Esophagus muscularis mucosa (tissue), 4 donors: ENCODE results near the gene VMP1. TPM values are rescaled to one million over a fixed set of nuclear protein-coding genes. Genes with fewer than 3 reads are reported as not detected.
"Not testable (repeated sequence)": the region's sequence is repeated elsewhere in the genome, so short reads cannot be mapped to it uniquely, and the experiment has no call there.

ENCODE experiments used
- DNase-seq: peaks from one replicate; pipeline ENCODE4 v3.0.0-alpha.2; 2017; ENCODE audit errors: extremely low spot score
- H3K27ac ChIP-seq, 4 donors: fragments of 200-600 bp; sonication (generic); replicated peaks in 1 of 4; 1 replicate in 3 of 4; 2 replicates in 1 of 4; pipeline ENCODE4 v1.5.1; 2016 to 2019; ENCODE audit warnings: mild to moderate bottlenecking in 1 of 4
- H3K27me3 ChIP-seq, 4 donors: fragments of 200-600 bp; sonication (generic); one replicate each; pipeline versions ENCODE4 v1.5.1 to v1.6.0; 2016 to 2019
- H3K36me3 ChIP-seq, 4 donors: fragments of 200-600 bp; sonication (generic); one replicate each; pipeline ENCODE4 v1.5.1; 2016 to 2019
- H3K4me1 ChIP-seq, 4 donors: fragments of 200-600 bp; sonication (generic); one replicate each; pipeline ENCODE4 v1.5.1; 2016 to 2019
- H3K4me3 ChIP-seq, 4 donors: fragments of 200-600 bp; sonication (generic); 1 replicate in 2 of 4; 2 replicates in 2 of 4; pipeline ENCODE4 v1.5.1; 2016 to 2019; ENCODE audit warnings: mild to moderate bottlenecking in 4 of 4, moderate library complexity in 1 of 4
- H3K9me3 ChIP-seq, 4 donors: fragments of 200-600 bp; sonication (generic); 1 replicate in 3 of 4; 2 replicates in 1 of 4; pipeline ENCODE4 v1.5.1; 2016 to 2019
- CTCF ChIP-seq, 3 experiments: fragments of 200-600 bp in 2 of 3; fragments of 450-650 bp in 1 of 3; sonication (generic) in 2 of 3; IDR thresholded peaks; one replicate each; pipeline ENCODE4 v1.5.1; 2017 to 2019; ENCODE audit warnings: antibody characterized with exemption in 3 of 3, mild to moderate bottlenecking in 2 of 3, moderate library complexity in 1 of 3
- EP300 ChIP-seq: sonication (generic); formaldehyde crosslinking; IDR thresholded peaks from one replicate; pipeline ENCODE4 v1.6.1; 2017; ENCODE audit warnings: antibody characterized with exemption
- POLR2A ChIP-seq: fragments of 450-650 bp; IDR thresholded peaks from one replicate; pipeline ENCODE4 v1.6.1; 2017; ENCODE audit warnings: antibody characterized with exemption, moderate library complexity, mild to moderate bottlenecking, low read depth
- POLR2AphosphoS5 ChIP-seq, 2 donors: sonication (generic); formaldehyde crosslinking; IDR thresholded peaks; one replicate each; pipeline ENCODE4 v1.6.1; 2017; ENCODE audit warnings: antibody characterized with exemption in 2 of 2
- WGBS: methylation state at CpG from one replicate; pipeline ENCODE4 v1.1.5; 2018; 5-methylcytosine and 5-hydroxymethylcytosine counted together
- intact Hi-C: fragments of 100-400 bp; cut with DNase I; formaldehyde crosslinking; loops from one replicate; pipeline ENCODE4 v1.15.1; 2023
- total RNA-seq, 4 donors: library from RNA; depleted of rRNA; stranded (reverse); fragments of >200 nt; gene quantifications; one replicate each; pipeline versions ENCODE4 v1.1.0 to v1.2.1, GENCODE V29; 2016

Gene VMP1
- total RNA-seq, 4 donors from 2014 or later = 47.3 to 137 (median 59.6) TPM

GRCh38 chr17:59791603-59792457, 84.4 kb downstream of the VMP1 start:
- 88% methylated on average over 7 of the region's 7 CpGs for WGBS
- Histone ChIP-seq H3K4me3 (no peak overlapping the region), H3K27me3 (no peaks in the 10 kb centered on the region), H3K9me3 (no peaks in the 10 kb centered on the region), H3K36me3 (peaks cover 0 to 10% (median 0%) of the 10 kb centered on the region in 4 donors), H3K4me1 (peaks cover 10 to 28% (median 20%) of the 10 kb centered on the region in 4 donors), H3K27ac (peak overlapping the region in 1 of 4 donors; percentile 19)
- intact Hi-C loops = no loop called here
- DNase-seq = no peak
- no peak for TF ChIP-seq POLR2AphosphoS5 (IDR thresholded peaks at IDR 0.05)
- TF ChIP-seq EP300 = no peak

- H3K36me3 ChIP-seq, H3K4me3 ChIP-seq, H3K27me3 ChIP-seq, DNase-seq, H3K9me3 ChIP-seq, intact Hi-C loops: not testable (repeated sequence)
- H3K27ac ChIP-seq = peak overlapping the region in 1 of 4 donors; percentile 19
- 95% methylated on average over 10 of the region's 10 CpGs for WGBS
- peaks cover 6 to 23% (median 14%) of the 10 kb centered on the region in 4 donors for H3K4me1 ChIP-seq
Observed at GRCh38 chr17:59792458-59792823, 85.0 kb downstream of the VMP1 start.

GRCh38 chr17:59793205-59793604, 85.8 kb downstream of the VMP1 start:
- intact Hi-C loops = no loop called here
- no peak for TF ChIP-seq CTCF (IDR thresholded peaks at IDR 0.05)
- TF ChIP-seq POLR2A = no peak
- no peak for TF ChIP-seq EP300
- no peak for TF ChIP-seq POLR2AphosphoS5 (IDR thresholded peaks at IDR 0.05)
- no peaks in the 10 kb centered on the region for H3K9me3 ChIP-seq
- DNase-seq = no peak
- H3K36me3 ChIP-seq = peaks cover 0 to 10% (median 0%) of the 10 kb centered on the region in 4 donors
- H3K4me1 ChIP-seq = peaks cover 4 to 16% (median 6%) of the 10 kb centered on the region in 4 donors
- no peaks in the 10 kb centered on the region for H3K27me3 ChIP-seq
- peak overlapping the region in 1 of 4 donors; percentile 47 for H3K27ac ChIP-seq
- H3K4me3 ChIP-seq = no peak overlapping the region
- WGBS = 78% methylated on average over 6 of the region's 6 CpGs

GRCh38 chr17:59796138-59796537, 88.7 kb downstream of the VMP1 start:
- TF ChIP-seq EP300 (no peak), POLR2AphosphoS5 (IDR thresholded peaks at IDR 0.05) (no peak), POLR2A (no peak), CTCF (IDR thresholded peaks at IDR 0.05) (no peak)
- Histone ChIP-seq H3K4me3 (no peak overlapping the region), H3K9me3 (no peaks in the 10 kb centered on the region), H3K4me1 (peaks cover 0 to 4% (median 4%) of the 10 kb centered on the region in 4 donors), H3K27ac (no peak overlapping the region), H3K36me3 (peaks cover 0 to 10% (median 0%) of the 10 kb centered on the region in 4 donors), H3K27me3 (no peaks in the 10 kb centered on the region)
- no peak for DNase-seq
- intact Hi-C loops = no loop called here
- 95% methylated on average over 4 of the region's 4 CpGs for WGBS

- H3K36me3 ChIP-seq = peaks cover 0 to 10% (median 0%) of the 10 kb centered on the region in 4 donors
- 77% methylated on average over 2 of the region's 2 CpGs for WGBS
- H3K9me3 ChIP-seq = no peaks in the 10 kb centered on the region
- peaks cover 0 to 4% (median 4%) of the 10 kb centered on the region in 4 donors for H3K4me1 ChIP-seq
- intact Hi-C loops = no loop called here
- DNase-seq = no peak
- H3K27me3 ChIP-seq = no peaks in the 10 kb centered on the region
- no peak overlapping the region for H3K4me3 ChIP-seq
- no peak overlapping the region for H3K27ac ChIP-seq
- TF ChIP-seq CTCF (IDR thresholded peaks at IDR 0.05) (no peak), EP300 (no peak), POLR2A (no peak), POLR2AphosphoS5 (IDR thresholded peaks at IDR 0.05) (no peak)
Observed at GRCh38 chr17:59796785-59797205, 89.3 kb downstream of the VMP1 start.
